ENCODE results near the gene SARNP. TPM values are rescaled to one million over a fixed set of nuclear protein-coding genes. Genes with fewer than 3 reads are reported as not detected.
A peak's percentile ranks its signal among the peaks of the same experiment; 100 is the strongest.

Gene SARNP
- total RNA-seq, 1 donor from 2014 or later: 67.9 TPM

DNA sequence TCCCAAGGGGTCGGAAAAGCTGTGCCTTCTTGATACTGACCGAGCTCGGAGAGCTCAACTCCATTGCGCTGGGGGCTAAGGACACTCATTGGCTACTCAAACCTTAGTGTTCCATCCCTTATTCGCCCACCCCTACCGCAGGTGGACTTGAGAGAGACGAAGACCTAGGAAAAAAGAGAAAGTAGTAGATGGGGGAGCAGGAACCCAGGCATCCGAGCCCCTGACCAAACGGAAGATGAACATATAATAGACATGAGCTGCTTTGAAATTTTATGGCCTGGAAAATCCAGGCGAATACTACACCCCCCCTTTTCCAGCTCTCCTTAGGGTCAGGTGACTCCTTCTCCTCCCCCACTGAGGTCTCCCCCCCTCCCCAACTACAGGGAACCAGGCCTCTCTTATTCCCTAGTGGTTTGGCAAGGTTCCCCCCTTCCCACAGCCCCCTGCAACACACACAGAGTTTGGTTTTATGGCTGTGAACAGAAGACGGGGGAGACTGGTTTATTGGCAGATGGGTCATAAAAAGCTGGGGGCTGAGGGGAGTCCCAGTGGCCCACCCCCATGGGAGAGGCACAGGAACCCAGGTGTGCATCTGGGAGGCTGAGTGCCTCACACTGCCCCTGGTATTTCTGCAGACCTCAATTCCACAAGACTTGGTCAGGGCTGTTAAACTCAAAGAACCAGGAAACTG lies 73.0 kb downstream of the SARNP start:
- H3K9me3 Mint-ChIP-seq: no peaks in the 10 kb centered on the region
- H3K4me3 Mint-ChIP-seq: peak overlapping the region; percentile 90
- H3K27me3 Mint-ChIP-seq (ENCODE audit: low read depth): no peaks in the 10 kb centered on the region
- TF ChIP-seq, protein P1, sequence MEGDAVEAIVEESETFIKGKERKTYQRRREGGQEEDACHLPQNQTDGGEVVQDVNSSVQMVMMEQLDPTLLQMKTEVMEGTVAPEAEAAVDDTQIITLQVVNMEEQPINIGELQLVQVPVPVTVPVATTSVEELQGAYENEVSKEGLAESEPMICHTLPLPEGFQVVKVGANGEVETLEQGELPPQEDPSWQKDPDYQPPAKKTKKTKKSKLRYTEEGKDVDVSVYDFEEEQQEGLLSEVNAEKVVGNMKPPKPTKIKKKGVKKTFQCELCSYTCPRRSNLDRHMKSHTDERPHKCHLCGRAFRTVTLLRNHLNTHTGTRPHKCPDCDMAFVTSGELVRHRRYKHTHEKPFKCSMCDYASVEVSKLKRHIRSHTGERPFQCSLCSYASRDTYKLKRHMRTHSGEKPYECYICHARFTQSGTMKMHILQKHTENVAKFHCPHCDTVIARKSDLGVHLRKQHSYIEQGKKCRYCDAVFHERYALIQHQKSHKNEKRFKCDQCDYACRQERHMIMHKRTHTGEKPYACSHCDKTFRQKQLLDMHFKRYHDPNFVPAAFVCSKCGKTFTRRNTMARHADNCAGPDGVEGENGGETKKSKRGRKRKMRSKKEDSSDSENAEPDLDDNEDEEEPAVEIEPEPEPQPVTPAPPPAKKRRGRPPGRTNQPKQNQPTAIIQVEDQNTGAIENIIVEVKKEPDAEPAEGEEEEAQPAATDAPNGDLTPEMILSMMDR (IDR thresholded peaks at IDR 0.05; ENCODE audit: unreplicated experiment): no peak
- peak overlapping the region; percentile 57 for H3K27ac Mint-ChIP-seq
- no peak for DNase-seq (ENCODE audit: low spot score in 2 of 2, unreplicated experiment in 2 of 2)
- H3K4me1 Mint-ChIP-seq: peaks cover 37% of the 10 kb centered on the region
- H3K36me3 Mint-ChIP-seq: peaks cover 4% of the 10 kb centered on the region

- Mint-ChIP-seq H3K27ac (peak overlapping the region; percentile 57), H3K36me3 (no peaks in the 10 kb centered on the region), H3K4me3 (peak overlapping the region; percentile 90), H3K9me3 (no peaks in the 10 kb centered on the region), H3K27me3 (ENCODE audit: low read depth) (no peaks in the 10 kb centered on the region), H3K4me1 (peaks cover 40% of the 10 kb centered on the region)
- TF ChIP-seq, protein P1 (IDR thresholded peaks at IDR 0.05; ENCODE audit: unreplicated experiment): no peak
- DNase-seq (ENCODE audit: low spot score in 2 of 2, unreplicated experiment in 2 of 2): peak in 1 of 2 experiments; percentile 63
Measured at GRCh38 chr12:55743406-55744339, 73.9 kb downstream of the SARNP start.

DNA sequence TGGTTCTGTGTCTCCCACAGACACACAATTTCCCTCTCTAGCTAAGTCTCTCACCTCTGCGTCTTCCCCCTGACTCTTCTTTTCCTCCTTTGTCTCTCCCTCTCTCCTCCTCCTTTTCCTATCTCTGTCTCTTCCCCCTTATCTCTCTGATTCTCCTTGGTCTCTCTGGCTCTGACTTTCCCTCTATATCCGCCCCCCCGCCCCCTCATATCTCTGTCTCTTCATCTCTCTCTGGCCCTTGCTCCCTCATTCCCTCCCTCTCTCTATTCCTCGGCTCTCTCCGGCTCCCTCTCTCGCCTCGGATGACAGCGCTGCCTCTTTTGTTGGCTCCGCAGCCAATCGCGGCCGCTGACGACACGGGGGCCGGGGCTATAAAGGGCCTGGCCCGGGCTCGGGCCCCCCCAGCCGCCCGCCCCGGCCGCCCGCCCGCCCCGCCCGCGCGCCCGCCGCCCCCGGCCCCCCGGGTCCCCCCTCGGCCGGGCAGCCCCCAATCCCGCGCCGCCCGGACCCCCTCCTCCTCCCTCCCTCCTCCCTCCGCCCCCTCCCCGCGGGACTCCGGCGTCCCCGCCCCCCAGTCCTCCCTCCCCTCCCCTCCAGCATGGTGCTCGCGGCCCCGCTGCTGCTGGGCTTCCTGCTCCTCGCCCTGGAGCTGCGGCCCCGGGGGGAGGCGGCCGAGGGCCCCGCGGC lies 74.7 kb downstream of the SARNP start, which contains the start of gene GDF11:
GDF11 (plus strand) TSS at position 404 of the 687 bp plus-strand sequence; CDS start at position 599, 195 bp downstream.
- Mint-ChIP-seq H3K4me1 (peaks cover 44% of the 10 kb centered on the region), H3K36me3 (no peaks in the 10 kb centered on the region), H3K27me3 (ENCODE audit: low read depth) (no peaks in the 10 kb centered on the region), H3K4me3 (peak within 1 kb of the TSS; percentile 90), H3K9me3 (no peaks in the 10 kb centered on the region), H3K27ac (peak within 1 kb of the TSS; percentile 94)
- DNase-seq (ENCODE audit: low spot score in 2 of 2, unreplicated experiment in 2 of 2): peak; percentile 69 to 76
- TF ChIP-seq, protein P1 (IDR thresholded peaks at IDR 0.05; ENCODE audit: unreplicated experiment): no peak

DNA sequence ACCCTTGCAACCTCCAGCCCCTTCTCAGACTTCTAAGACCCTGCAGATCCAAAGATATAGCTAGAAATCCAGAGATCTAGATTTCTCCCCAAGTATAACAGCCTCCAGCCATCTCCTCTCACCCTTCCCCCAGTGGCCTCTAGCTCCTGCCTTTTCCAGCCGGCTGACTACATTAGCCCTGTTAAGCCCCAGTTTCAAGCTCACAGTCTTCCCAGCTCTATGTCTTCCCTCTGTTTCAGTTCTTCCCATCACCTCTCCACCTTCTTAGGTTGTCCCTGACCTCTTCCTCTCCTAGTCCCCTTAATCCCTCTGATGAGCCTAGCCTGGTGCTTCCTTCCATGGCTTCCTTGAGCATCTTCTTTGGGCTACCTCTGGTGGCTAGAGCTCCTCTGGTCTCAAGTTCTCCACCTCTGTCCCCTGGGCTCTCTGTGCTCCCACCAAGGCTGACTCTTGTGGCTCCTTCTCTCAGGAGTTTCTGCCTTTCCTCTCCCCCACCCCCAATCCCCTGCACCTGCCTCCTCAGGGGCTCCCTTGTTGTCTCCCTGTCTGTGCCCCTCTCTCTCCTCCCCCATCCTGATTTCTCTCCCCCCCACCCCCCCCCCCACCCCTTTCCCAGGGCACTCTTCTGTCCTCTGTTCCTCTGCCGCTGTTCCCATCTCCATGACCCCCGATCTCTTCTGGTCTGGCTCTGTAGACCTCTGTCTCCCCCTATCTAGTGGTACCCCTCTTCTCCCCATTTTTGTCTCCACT lies 75.4 kb downstream of the SARNP start:
- Mint-ChIP-seq H3K4me3 (peak overlapping the region; percentile 85), H3K9me3 (no peaks in the 10 kb centered on the region), H3K4me1 (peaks cover 52% of the 10 kb centered on the region), H3K27ac (peak overlapping the region; percentile 94), H3K27me3 (ENCODE audit: low read depth) (no peaks in the 10 kb centered on the region), H3K36me3 (no peaks in the 10 kb centered on the region)
- TF ChIP-seq, protein P1 (IDR thresholded peaks at IDR 0.05; ENCODE audit: unreplicated experiment): no peak
- no peak for DNase-seq (ENCODE audit: low spot score in 2 of 2, unreplicated experiment in 2 of 2)

DNA sequence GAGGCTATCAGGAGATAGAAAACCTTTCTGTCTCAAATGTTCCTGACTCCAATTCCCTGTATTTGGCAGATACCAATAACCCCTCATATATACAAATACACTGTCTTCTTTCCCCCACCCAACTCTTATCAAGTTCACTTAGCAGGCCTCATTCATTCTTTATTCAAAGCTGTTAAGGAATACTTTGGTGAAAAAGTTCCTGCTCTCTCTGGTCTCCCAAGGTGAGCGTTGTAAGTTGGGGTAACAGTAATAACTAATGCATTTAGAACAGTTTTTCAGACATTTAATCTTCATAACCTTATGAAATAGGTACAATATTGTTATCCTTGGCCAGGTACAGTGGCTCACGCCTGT lies 78.5 kb downstream of the SARNP start:
- Mint-ChIP-seq H3K4me3 (no peak overlapping the region), H3K36me3 (no peaks in the 10 kb centered on the region), H3K4me1 (peaks cover 36% of the 10 kb centered on the region), H3K27me3 (ENCODE audit: low read depth) (no peaks in the 10 kb centered on the region), H3K27ac (peak overlapping the region; percentile 91), H3K9me3 (no peaks in the 10 kb centered on the region)
- DNase-seq (ENCODE audit: low spot score in 2 of 2, unreplicated experiment in 2 of 2): no peak
- TF ChIP-seq, protein P1 (IDR thresholded peaks at IDR 0.05; ENCODE audit: unreplicated experiment): peak; percentile 11
